HG03460 (cell line): ENCODE results near the gene ATP13A1.

Source experiments
- ATAC-seq: cut with Tn5 transposase; IDR thresholded peaks from one replicate; pipeline ENCODE4 v1.9.1; 2021; ENCODE audit not compliant: unreplicated experiment

The ATP13A1 gene

GRCh38 chr19:19645233-19645870, 18.1 kb downstream of the ATP13A1 start:
- no peak for ATAC-seq

GRCh38 chr19:19644054-19644388, 19.5 kb downstream of the ATP13A1 start:
- ATAC-seq, result no peak

- ATAC-seq, result peak; percentile 72
Measured at GRCh38 chr19:19643158-19644053, 20.1 kb downstream of the ATP13A1 start, which contains the start of gene GMIP. Gene GMIP, minus strand, starts transcription at chr19:19643657. Its CDS starts 128 bp downstream, at chr19:19643529.

GRCh38 chr19:19642506-19643157, 20.8 kb downstream of the ATP13A1 start:
- no peak for ATAC-seq

GRCh38 chr19:19637523-19638251, 25.8 kb downstream of the ATP13A1 start:
- no peak for ATAC-seq

- no peak for ATAC-seq
Measured at GRCh38 chr19:19637186-19637522, 26.3 kb downstream of the ATP13A1 start.

GRCh38 chr19:19636573-19637185, 26.8 kb downstream of the ATP13A1 start:
- ATAC-seq, result no peak

- no peak for ATAC-seq
Measured at GRCh38 chr19:19635313-19635702, 28.2 kb downstream of the ATP13A1 start.

- ATAC-seq, result no peak
Measured at GRCh38 chr19:19634516-19635312, 28.8 kb downstream of the ATP13A1 start.

GRCh38 chr19:19633711-19634515, 29.6 kb downstream of the ATP13A1 start:
- ATAC-seq, result no peak

GRCh38 chr19:19632661-19633060, 30.8 kb downstream of the ATP13A1 start:
- no peak for ATAC-seq

GRCh38 chr19:19631346-19631745, 32.1 kb downstream of the ATP13A1 start:
- ATAC-seq, result no peak

GRCh38 chr19:19630426-19630825, 33.0 kb downstream of the ATP13A1 start:
- no peak for ATAC-seq

GRCh38 chr19:19630062-19630414, 33.4 kb downstream of the ATP13A1 start:
- no peak for ATAC-seq

- no peak for ATAC-seq
Measured at GRCh38 chr19:19628501-19629134, 34.9 kb downstream of the ATP13A1 start.

GRCh38 chr19:19627621-19628500, 35.6 kb downstream of the ATP13A1 start, which contains the start of gene LPAR2:
Gene LPAR2, minus strand, starts transcription at chr19:19628220. Its CDS starts 945 bp downstream, at chr19:19627275.
- peak; percentile 59 for ATAC-seq
